A549 (cell line): ENCODE measurements around the gene NUB1.

ENCODE experiments used
- BHLHE40 ChIP-seq: IDR thresholded peaks from 2 replicates; pipeline ENCODE4 v1.6.1; 2012; ENCODE audit warnings: low read depth, low read length, inconsistent platforms
- CEBPB ChIP-seq, 2 experiments: fragments of >200 bp in 1 of 2; sonication (Bioruptor Twin) in 1 of 2; formaldehyde crosslinking in 1 of 2; IDR thresholded peaks; 2 replicates each; pipeline ENCODE4 v1.6.1; 2012 to 2016
- HDAC2 ChIP-seq: fragments of 200-600 bp; sonication (generic); IDR thresholded peaks from 2 replicates; pipeline ENCODE4 v1.6.1; 2016
- HOXB5 ChIP-seq: fragments of 250-450 bp; sonication (Bioruptor Pico); IDR thresholded peaks from 2 replicates; pipeline ENCODE4 v1.5.0; 2020; ENCODE audit warnings: mild to moderate bottlenecking, moderate library complexity
- MAX ChIP-seq: IDR thresholded peaks from 2 replicates; pipeline ENCODE4 v1.6.1; 2012
- NFE2L2 ChIP-seq: fragments of 150-350 bp; conservative IDR thresholded peaks from 2 replicates; pipeline ENCODE4 v1.6.1; 2014; ENCODE audit warnings: low read length
- POLR2A ChIP-seq: IDR thresholded peaks from 2 replicates; pipeline ENCODE4 v1.6.1; 2012; ENCODE audit warnings: mild to moderate bottlenecking, low read length
- RNF2 ChIP-seq: fragments of 200-600 bp; sonication (generic); IDR thresholded peaks from 2 replicates; pipeline ENCODE4 v1.6.1; 2016; ENCODE audit warnings: low read depth, mild to moderate bottlenecking, antibody characterized with exemption, moderate library complexity, borderline replicate concordance
- TF ChIP-seq, protein P1 (sequence below): fragments of >200 bp; sonication (Bioruptor Twin); formaldehyde crosslinking; IDR thresholded peaks from 3 replicates; pipeline ENCODE4 v1.5.1; 2016
- TF ChIP-seq, protein P2 (sequence below): fragments of 250-450 bp; sonication (Bioruptor Pico); IDR thresholded peaks from 2 replicates; pipeline ENCODE4 v1.5.0; 2020; ENCODE audit warnings: low read depth, mild to moderate bottlenecking, moderate library complexity

DNA sequence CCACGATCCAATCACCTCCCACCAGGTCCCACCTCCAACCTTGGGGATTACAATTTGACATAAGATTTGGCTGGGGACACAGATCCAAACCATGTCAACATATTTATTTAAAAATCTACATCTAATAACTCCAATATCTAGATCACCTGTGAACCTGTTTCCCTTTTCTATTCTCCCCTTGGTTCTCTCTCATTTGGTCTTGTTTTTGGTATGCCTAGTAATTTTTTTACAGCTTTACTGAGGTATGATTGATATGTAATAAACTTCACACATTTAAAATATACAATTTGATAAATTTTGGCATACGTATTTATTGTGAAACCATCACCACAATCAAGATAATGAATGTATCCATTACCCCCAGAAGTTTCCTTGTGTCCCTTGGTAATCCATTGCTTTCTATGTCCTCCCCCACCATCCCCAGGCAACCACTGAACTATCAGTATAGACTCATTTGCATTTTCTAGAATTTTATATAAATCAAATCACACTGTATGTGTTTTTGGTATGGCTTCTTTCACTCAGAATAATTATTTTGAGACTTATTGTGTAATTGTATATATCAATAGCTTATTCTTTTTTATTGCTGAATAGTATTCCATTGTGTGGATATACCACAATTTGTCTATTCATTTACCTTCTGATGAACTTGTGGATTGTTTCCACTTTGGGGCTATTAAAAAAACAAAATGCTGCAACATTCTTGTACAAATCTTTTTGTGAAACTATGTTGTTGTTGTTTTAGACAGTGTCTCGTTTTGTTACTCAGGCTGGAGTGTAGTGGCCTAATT lies 45.2 kb upstream of the NUB1 start:
- TF ChIP-seq, protein P1, sequence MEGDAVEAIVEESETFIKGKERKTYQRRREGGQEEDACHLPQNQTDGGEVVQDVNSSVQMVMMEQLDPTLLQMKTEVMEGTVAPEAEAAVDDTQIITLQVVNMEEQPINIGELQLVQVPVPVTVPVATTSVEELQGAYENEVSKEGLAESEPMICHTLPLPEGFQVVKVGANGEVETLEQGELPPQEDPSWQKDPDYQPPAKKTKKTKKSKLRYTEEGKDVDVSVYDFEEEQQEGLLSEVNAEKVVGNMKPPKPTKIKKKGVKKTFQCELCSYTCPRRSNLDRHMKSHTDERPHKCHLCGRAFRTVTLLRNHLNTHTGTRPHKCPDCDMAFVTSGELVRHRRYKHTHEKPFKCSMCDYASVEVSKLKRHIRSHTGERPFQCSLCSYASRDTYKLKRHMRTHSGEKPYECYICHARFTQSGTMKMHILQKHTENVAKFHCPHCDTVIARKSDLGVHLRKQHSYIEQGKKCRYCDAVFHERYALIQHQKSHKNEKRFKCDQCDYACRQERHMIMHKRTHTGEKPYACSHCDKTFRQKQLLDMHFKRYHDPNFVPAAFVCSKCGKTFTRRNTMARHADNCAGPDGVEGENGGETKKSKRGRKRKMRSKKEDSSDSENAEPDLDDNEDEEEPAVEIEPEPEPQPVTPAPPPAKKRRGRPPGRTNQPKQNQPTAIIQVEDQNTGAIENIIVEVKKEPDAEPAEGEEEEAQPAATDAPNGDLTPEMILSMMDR: no peak
- TF ChIP-seq POLR2A (no peak), BHLHE40 (no peak), HDAC2 (no peak), RNF2 (no peak), HOXB5 (no peak), NFE2L2 (no peak), MAX (no peak), CEBPB (IDR thresholded peaks at IDR 0.05) (no peak)
- TF ChIP-seq, protein P2, sequence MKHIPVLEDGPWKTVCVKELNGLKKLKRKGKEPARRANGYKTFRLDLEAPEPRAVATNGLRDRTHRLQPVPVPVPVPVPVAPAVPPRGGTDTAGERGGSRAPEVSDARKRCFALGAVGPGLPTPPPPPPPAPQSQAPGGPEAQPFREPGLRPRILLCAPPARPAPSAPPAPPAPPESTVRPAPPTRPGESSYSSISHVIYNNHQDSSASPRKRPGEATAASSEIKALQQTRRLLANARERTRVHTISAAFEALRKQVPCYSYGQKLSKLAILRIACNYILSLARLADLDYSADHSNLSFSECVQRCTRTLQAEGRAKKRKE (CRISPR knock-in tag): no peak
